GM12891 (cell line): ENCODE data around the gene PHACTR4.
"Not testable (repeated sequence)": the region's sequence is repeated elsewhere in the genome, so short reads cannot be mapped to it uniquely, and the experiment has no call there.

Experiments used
- DNase-seq: peaks from one replicate; pipeline ENCODE4 v3.0.0; 2011; ENCODE audit warnings: low spot score; ENCODE audit not compliant: insufficient read length
- FAIRE-seq: peaks from 2 replicates; lab custom pipeline; 2011; peaks lifted over from hg19 to GRCh38; lab: Jason Lieb, UNC
- PAX5 ChIP-seq: IDR thresholded peaks from 2 replicates; pipeline ENCODE4 v1.6.1; 2011; ENCODE audit warnings: low read length, moderate library complexity, mild to moderate bottlenecking; ENCODE audit not compliant: insufficient read depth, severe bottlenecking
- POLR2A ChIP-seq: IDR thresholded peaks from 2 replicates; pipeline ENCODE4 v1.6.1; 2011; ENCODE audit warnings: low read depth, low read length, control low read depth
- POLR2AphosphoS5 ChIP-seq: IDR thresholded peaks from 2 replicates; pipeline ENCODE4 v1.6.1; 2011; ENCODE audit warnings: low read depth, low read length, control low read depth
- POU2F2 ChIP-seq: IDR thresholded peaks from 2 replicates; pipeline ENCODE4 v1.6.1; 2011; ENCODE audit warnings: low read depth, mild to moderate bottlenecking, control low read depth, low read length, moderate library complexity
- SPI1 ChIP-seq: IDR thresholded peaks from 2 replicates; pipeline ENCODE4 v1.6.1; 2011; ENCODE audit warnings: low read depth, low read length, control low read depth
- TAF1 ChIP-seq: IDR thresholded peaks from 2 replicates; pipeline ENCODE4 v1.6.1; 2011; ENCODE audit warnings: low read depth, low read length, control low read depth

The PHACTR4 gene

DNA sequence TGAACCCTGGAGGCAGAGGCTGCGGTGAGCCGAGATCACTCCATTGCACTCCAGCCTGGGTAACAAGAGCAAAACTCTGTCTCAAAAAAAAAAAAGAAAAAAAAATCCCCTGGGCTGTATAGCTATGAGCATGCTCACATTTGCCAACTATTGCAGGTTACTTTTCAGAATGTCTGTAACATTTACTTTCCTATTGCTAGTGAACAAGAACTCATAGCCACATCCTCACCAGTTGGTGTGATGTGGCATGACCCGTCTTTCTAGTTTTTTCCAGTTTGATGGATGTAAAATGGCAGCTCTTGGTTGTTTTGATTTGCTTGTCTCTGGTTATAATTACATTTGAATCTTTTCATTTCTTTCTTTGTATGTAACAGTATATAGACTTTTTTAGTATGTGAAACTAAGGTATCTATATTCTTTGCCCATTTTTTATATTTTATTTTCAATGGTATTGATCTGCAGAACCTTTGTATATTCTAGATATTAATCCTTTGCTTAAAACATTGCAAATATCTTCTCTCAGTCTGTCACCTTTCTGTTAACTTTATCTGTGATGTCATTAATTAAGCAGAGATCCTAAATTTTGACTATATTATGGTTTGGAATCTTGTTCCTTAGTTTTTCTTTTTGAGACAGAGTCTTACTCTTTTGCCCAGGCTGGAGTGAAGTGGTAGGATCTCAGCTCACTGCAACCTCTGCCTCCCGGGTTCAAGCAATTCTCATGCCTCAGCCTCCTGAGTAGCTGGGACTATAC is 29.1 kb upstream of the PHACTR4 start:
- FAIRE-seq = no peak
- TF ChIP-seq TAF1 = no peak
- no peak for TF ChIP-seq POLR2AphosphoS5
- no peak for DNase-seq

DNA sequence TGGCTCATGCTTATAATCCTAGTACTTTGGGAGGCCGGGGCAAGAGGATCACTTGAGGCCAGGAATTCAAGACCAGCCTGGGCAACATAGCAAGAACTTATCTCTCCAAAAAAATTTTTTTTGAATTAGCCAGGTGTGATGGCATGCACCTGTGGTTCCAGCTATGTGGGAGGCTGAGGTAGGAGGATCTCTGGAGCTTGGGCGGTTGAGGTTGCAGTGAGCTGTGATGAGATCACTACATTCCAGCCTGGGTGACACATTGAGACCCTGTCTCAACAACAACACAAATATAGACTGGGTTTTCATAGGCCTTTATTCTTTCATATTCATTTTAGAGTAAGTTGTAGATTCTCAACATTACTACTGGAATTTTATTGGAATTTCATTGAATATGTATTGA is 27.9 kb upstream of the PHACTR4 start:
- FAIRE-seq (no peak), DNase-seq (no peak)
- no peak for TF ChIP-seq TAF1
- no peak for TF ChIP-seq POU2F2
- no peak for TF ChIP-seq PAX5
- no peak for TF ChIP-seq POLR2AphosphoS5
- TF ChIP-seq POLR2A = no peak
- TF ChIP-seq SPI1 = no peak

DNA sequence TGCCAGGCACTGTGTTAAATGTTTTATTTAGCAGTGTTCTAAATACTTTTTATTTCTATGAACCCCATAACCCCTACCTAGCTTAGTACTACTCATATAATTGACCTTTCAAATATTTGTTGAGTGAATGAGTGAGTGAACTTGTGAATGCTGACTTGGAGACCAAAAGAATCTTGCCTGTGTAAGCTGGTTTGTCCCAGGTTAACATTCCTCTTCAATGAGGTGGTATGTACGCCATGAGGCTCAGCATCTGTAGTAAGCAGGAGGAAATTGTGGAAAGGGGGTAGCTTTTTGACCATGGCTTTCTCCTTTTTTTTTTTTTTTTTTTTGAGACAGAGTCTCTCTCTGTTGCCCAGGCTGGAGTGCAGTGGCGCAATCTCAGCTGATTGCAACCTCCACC is 26.1 kb upstream of the PHACTR4 start:
- FAIRE-seq (peak; percentile 58), DNase-seq (no peak)
- TF ChIP-seq PAX5 (no peak), SPI1 (no peak), TAF1 (no peak), POLR2A (no peak), POU2F2 (no peak), POLR2AphosphoS5 (no peak)

DNA sequence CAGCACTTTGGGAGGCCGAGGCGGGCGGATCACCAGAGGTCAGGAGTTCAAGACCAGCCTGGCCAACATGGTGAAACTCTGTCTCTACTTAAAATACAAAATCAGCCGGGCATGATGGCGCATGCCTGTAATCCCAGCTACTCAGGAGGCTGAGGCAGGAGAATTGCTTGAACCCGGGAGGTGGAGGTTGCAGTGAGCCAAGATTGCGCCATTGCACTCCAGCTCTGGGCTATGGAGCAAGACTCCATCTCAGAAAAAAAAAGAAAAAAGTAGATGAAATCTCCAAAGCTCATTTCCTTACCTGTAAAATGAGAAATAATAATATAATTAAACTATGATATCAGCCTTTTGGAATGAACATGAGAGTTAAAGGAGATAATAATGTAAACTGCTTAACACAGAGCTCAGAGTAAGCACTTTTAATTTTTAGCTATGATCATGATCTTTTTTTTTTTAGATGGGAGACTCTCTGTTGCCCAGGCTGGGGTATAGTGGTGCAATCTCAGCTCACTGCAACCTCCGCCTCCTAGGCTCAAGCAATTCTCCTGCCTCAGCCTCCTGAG is 16.2 kb upstream of the PHACTR4 start:
- DNase-seq, FAIRE-seq: not testable (repeated sequence)

DNA sequence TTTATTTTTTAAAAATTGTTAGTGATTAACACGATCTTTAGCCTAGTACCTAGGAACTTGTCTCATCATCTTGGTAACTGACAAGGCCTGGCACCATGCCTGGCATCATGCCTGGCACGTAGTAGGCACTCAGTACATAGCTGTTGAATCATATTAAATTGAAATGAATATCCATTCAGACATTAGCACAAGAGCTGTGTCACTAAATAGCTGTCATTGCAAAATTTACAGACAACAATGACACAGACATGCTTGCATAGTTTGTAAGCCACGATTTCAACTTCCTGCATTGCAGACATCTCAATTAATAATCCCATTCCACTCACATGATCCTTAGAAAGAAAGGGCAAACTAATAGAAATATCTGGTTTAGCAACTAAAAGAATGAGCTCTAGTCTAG is 15.4 kb upstream of the PHACTR4 start:
- TF ChIP-seq POLR2A (no peak), POU2F2 (no peak), PAX5 (no peak), SPI1 (no peak), TAF1 (no peak), POLR2AphosphoS5 (no peak)
- FAIRE-seq (peak; percentile 47), DNase-seq (no peak)

DNA sequence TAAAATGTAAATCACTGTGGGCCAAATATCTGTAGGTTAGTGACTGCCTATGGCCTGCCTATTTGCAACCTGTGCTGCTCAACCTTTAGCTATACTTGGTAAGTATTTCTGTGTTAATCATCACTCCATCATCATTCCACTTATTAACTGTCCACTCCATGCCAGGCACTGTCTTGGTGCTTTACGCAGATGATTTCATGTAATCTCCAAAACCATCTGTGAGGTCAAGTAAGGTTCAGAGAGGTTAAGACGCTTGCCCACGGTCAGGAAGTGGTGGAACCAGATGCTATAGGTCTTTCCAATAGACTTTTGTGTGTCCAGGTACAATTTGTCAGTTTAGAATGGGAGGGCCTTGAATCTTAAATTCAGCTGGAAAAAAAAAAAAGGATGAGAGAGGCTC is 10.8 kb upstream of the PHACTR4 start:
- no peak for DNase-seq
- TF ChIP-seq POU2F2 = no peak
- TF ChIP-seq POLR2AphosphoS5 = no peak
- no peak for FAIRE-seq

DNA sequence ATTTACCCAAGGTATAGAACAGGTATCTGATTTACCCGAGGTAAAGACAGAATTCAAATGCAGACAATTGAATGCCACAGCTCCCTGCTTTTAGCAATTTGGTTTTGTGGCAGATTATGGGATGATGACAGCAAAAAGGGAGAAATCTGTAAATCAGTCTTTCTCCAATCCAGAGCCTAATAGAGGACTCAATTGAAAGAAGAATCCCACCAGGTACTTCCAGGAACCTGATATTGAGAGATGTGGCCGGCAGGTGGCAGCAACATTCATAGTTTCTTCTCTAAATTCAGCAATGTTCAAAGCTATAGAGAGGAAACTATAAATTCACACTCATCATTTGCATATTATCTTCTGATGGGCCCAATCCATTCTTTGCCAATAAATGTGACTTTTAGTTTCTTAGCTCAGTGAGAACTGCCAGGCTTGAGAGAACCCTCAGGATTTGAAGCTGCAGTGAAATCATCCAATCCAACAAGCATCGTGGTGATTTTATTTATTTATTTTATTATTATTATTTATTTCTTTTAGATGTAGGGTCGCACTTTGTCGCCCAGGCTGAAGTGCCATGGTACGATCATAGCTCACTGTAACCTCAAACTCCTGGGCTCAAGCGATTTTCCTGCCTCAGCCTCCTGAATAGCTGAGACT is 9.8 kb upstream of the PHACTR4 start:
- no peak for TF ChIP-seq POLR2A
- no peak for TF ChIP-seq PAX5
- no peak for TF ChIP-seq POLR2AphosphoS5
- 0 out of 2 replicates have a peak, but pooled peaks have one; percentile 21 for TF ChIP-seq POU2F2
- no peak for TF ChIP-seq TAF1
- peak; percentile 37 for DNase-seq
- no peak for FAIRE-seq

DNA sequence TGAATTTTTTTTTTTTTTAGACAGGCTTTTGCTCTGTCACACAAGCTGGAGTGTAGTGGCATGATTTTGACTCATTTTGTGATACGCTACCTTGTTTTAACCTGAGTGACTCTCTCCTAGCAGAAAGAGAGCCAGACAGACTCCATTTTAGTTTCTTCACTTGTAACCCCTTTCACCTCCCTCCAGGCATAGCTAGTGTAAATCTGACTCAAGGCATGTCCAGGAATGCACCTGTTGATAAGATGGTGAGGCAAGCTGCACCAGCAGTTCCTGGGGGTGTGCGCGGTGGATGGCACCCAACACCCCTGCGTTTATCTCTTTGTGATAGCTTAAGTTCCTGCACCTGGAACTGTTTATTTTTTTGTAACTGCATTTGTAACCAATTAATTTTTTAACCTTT is 4.7 kb upstream of the PHACTR4 start:
- TF ChIP-seq POLR2A = no peak
- no peak for TF ChIP-seq PAX5
- TF ChIP-seq SPI1 = no peak
- no peak for TF ChIP-seq POLR2AphosphoS5
- no peak for TF ChIP-seq POU2F2
- TF ChIP-seq TAF1 = no peak
- DNase-seq = no peak
- no peak for FAIRE-seq

DNA sequence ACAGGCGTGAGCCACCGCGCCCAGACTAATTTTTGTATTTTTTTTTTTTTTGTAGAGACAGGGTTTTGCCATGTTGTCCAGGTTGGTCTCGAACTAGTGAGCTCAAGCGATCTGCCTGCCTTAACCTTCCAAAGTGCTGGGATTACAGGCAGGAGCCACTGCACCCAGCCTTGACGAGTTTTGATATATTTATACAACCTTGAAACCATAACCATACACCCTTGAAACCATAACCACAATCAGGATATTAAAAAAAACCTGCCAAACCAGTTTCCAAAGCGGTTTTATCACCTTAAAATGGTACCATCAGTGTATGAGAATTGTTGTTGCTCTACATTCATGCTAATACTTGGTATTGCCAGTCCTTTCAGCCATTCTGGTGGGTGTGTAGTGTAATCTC is 3.7 kb upstream of the PHACTR4 start:
- no peak for DNase-seq
- peak; percentile 35 for FAIRE-seq
- TF ChIP-seq TAF1 = no peak
- no peak for TF ChIP-seq POLR2A
- TF ChIP-seq POLR2AphosphoS5 = no peak
- no peak for TF ChIP-seq POU2F2
- no peak for TF ChIP-seq PAX5
- TF ChIP-seq SPI1 = no peak

DNA sequence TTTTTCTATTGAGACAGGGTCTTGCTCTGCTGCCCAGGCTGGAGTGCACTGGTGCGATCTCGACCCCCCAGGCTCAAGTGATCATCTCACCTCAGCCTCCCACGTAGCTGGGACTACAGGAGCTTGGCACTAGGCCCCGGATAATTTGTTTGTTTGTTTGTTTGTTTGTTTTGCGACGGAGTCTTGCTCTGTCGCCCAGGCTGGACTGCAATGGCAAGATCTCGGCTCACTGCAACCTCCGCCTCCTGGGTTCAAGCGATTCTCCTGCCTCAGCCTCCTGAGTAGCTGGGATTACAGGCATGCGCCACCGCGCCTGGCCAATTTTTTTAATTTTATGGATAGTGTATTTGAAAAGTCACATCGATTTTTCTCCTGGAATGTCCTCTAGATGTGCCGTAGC is 932 bp upstream of the PHACTR4 start:
- DNase-seq, FAIRE-seq: not testable (repeated sequence)
